ENCODE measurements around the gene CACNA1C.

Gene CACNA1C

GRCh38 chr12:2641207-2641606 lies 588.4 kb downstream of the CACNA1C start:
- peak; percentile 17 for DNase-seq

- no peak for DNase-seq
Observed at GRCh38 chr12:2641761-2642160, 589.0 kb downstream of the CACNA1C start.

- DNase-seq: no peak
Observed at GRCh38 chr12:2642176-2642892, 589.5 kb downstream of the CACNA1C start.

- DNase-seq: no peak
Observed at GRCh38 chr12:2642896-2643425, 590.2 kb downstream of the CACNA1C start.

GRCh38 chr12:2643576-2644135 lies 590.9 kb downstream of the CACNA1C start:
- no peak for DNase-seq

GRCh38 chr12:2644683-2645405 lies 592.1 kb downstream of the CACNA1C start:
- DNase-seq: no peak

GRCh38 chr12:2645460-2645859 lies 592.7 kb downstream of the CACNA1C start:
- DNase-seq: no peak

- no peak for DNase-seq
Observed at GRCh38 chr12:2646341-2646740, 593.6 kb downstream of the CACNA1C start.

- no peak for DNase-seq
Observed at GRCh38 chr12:2647186-2647585, 594.4 kb downstream of the CACNA1C start.

GRCh38 chr12:2648406-2648805 lies 595.6 kb downstream of the CACNA1C start:
- DNase-seq: no peak

- no peak for DNase-seq
Observed at GRCh38 chr12:2649201-2650030, 596.6 kb downstream of the CACNA1C start.

GRCh38 chr12:2650261-2651067 lies 597.7 kb downstream of the CACNA1C start:
- no peak for DNase-seq

- DNase-seq: no peak
Observed at GRCh38 chr12:2651068-2651965, 598.5 kb downstream of the CACNA1C start.

- DNase-seq: no peak
Observed at GRCh38 chr12:2652011-2652400, 599.2 kb downstream of the CACNA1C start.

GRCh38 chr12:2652401-2653081 lies 599.8 kb downstream of the CACNA1C start:
- DNase-seq: no peak

- no peak for DNase-seq
Observed at GRCh38 chr12:2653461-2653965, 600.7 kb downstream of the CACNA1C start.

- no peak for DNase-seq
Observed at GRCh38 chr12:2654311-2654710, 601.5 kb downstream of the CACNA1C start.

- no peak for DNase-seq
Observed at GRCh38 chr12:2654741-2655140, 602.0 kb downstream of the CACNA1C start.

GRCh38 chr12:2662524-2662923 lies 609.7 kb downstream of the CACNA1C start:
- no peak for DNase-seq
